Regular cardiac myocyte (primary cell): ENCODE data around the gene RPS23. TPM values are rescaled to one million over a fixed set of nuclear protein-coding genes. Genes with fewer than 3 reads are reported as not detected.

ENCODE experiments used
- total RNA-seq: library from RNA; depleted of rRNA; stranded (reverse); fragments of >200 nt; gene quantifications from 2 replicates; pipeline ENCODE4 v1.2.3, GENCODE V29; 2014

Gene RPS23
- 3,182 and 3,517 TPM in 2 replicates for total RNA-seq

GRCh38 chr5:82277987-82278710, at the start of gene RPS23:
Gene RPS23 (minus strand): TSS chr5:82278354. CDS start chr5:82278323, 31 bp downstream.

